ENCODE data around the gene KCNJ6.

KCNJ6 gene

GRCh38 chr21:37558676-37559211 lies 357.5 kb downstream of the KCNJ6 start:
- no peaks in the 10 kb centered on the region for H3K36me3 ChIP-seq (ENCODE audit: insufficient read depth, low read depth, low read length)
- no peaks in the 10 kb centered on the region for H3K9me3 ChIP-seq (ENCODE audit: insufficient read depth, low read depth, low read length)
- peaks cover 9% of the 10 kb centered on the region for H3K27me3 ChIP-seq (ENCODE audit: insufficient read depth, low read length)
- no peak overlapping the region for H3K27ac ChIP-seq (ENCODE audit: low read length)
- no peak overlapping the region for H3K9ac ChIP-seq (ENCODE audit: low read depth, low read length)
- H3K4me1 ChIP-seq (ENCODE audit: insufficient read depth, low read length) = no peaks in the 10 kb centered on the region
- H3K4me3 ChIP-seq (ENCODE audit: low read length) = no peak overlapping the region

All from iPS-20b (cell line).